GM19438 (cell line): ENCODE measurements around the gene MAPKBP1.
"Not testable (repeated sequence)": the region's sequence is repeated elsewhere in the genome, so short reads cannot be mapped to it uniquely, and the experiment has no call there.

ENCODE experiments used
- ATAC-seq: cut with Tn5 transposase; IDR thresholded peaks from one replicate; pipeline ENCODE4 v1.9.1; 2021; ENCODE audit warnings: low read depth; ENCODE audit not compliant: unreplicated experiment

Gene MAPKBP1

DNA sequence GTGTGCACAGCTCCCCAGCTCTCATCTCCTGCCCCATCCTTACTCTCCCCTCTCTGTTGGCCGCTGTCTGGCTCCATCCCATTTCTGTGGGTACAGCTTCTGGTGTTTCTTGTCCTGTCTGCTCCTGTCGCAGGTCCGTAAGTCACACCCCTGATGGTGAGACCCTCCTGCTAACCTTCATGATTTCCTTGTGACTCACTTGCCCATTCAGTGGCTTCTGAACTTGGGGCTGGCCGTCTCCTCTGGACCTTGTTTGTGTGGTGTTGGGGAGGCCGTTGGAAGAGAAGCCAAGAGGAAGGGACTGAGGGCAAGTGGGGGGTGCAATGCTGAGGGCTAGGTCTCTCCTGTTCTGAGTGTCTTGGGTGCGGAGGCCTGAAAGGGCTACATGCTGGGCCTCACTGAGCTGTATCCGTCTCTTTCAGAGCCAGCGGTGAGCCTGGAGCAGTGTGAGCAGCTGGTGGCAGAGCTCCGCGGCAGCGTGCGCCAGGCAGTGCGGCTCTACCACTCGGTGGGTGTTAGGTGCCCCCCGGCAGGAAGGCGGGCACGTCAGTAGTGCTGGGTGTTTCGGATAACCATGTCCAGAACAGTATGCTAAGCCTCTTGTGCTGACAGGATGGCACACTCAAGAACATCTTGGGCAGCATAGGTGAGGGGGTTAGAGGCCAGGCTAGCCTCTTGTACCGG lies 49.9 kb downstream of the MAPKBP1 start:
- no peak for ATAC-seq

DNA sequence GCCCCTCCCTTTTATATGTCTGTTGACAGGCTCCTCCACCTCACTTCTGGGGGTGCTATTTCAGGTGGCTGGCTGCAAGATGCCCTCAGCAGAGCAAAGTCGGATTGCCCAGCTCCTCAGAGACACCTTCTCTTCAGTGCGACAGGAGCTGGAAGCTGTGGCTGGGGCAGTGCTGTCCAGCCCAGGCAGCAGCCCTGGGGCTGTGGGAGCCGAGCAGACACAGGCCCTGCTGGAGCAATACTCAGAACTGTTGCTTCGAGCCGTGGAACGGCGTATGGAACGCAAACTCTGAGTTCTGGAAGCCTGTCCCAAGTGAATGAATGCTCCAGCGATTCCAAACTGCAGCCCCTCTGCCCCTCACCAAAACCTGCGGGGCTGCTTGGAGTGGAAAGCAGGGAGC lies 50.9 kb downstream of the MAPKBP1 start:
- no peak for ATAC-seq

DNA sequence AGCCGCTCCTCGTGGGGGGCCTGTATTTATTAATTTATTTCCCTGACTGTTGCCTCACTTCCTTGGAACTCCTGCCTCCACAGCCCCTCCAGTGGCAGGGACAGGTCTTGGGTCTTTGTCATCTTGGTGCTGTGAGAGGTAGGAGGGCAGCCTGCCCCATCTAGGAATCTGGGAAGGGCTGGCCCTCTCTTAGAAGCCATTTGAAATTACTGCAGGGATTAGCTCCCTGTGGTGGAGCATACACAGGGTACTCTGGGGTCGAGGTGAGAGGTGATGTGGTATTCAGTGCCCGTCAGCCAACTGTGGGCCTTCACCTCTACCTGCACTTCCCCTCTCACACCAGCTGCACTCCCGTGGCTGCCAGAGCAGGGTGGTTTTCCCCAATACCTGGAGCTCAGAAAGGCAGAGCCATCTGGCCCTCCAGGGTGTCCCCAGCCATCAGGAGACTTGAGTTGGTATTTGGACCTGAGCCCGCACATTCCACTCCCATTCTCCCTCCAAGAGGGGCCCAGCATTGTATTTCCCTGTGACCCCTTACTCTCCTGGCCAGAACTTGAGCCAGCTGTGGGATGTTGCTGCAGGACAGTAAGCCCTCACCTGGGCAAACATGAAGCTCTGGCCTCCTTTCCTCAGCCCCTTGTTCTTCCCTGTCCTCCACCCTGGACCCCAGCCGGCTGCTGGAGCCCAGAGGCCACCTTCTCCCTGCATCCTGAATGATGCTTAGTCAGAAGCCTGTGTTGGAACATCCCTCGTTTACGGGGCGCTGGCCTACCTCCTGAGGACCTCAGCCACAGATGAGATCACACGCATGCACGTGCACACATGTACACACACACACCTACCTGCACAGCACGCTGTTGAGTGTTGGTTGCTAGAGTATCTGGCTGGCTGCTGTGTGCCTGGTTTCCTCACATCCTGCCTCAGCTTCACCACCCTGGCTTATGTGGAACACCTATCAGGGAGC lies 51.6 kb downstream of the MAPKBP1 start:
- no peak for ATAC-seq

DNA sequence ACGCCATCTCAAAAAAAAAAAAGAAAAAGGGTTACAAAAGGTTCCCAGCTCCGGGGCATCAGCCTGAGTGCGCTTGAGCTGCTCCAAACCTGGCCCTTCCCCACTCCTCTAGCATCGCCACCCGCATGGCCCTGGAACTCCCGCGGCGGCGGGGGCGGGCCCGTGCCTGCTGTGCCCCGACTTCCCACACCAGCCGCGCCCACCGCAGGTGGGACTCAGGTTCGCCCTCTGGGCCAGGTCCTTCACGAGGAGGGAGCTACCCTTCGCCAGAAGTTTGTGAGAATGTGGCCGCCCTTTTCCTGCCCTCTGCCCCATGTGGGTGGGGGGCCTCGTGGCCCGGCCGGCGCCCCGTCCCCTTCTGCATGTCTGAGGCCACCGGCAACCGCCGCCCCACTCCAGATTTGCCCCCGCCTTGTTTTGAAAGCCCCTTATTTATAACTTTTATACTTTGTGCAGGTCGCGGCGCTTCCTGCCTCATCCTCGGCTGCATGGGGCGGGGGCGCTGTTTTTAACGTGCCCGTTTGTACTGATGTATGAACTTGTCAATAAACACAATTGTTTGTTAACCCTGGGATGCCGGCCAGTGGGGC lies 53.1 kb downstream of the MAPKBP1 start:
- no peak for ATAC-seq

DNA sequence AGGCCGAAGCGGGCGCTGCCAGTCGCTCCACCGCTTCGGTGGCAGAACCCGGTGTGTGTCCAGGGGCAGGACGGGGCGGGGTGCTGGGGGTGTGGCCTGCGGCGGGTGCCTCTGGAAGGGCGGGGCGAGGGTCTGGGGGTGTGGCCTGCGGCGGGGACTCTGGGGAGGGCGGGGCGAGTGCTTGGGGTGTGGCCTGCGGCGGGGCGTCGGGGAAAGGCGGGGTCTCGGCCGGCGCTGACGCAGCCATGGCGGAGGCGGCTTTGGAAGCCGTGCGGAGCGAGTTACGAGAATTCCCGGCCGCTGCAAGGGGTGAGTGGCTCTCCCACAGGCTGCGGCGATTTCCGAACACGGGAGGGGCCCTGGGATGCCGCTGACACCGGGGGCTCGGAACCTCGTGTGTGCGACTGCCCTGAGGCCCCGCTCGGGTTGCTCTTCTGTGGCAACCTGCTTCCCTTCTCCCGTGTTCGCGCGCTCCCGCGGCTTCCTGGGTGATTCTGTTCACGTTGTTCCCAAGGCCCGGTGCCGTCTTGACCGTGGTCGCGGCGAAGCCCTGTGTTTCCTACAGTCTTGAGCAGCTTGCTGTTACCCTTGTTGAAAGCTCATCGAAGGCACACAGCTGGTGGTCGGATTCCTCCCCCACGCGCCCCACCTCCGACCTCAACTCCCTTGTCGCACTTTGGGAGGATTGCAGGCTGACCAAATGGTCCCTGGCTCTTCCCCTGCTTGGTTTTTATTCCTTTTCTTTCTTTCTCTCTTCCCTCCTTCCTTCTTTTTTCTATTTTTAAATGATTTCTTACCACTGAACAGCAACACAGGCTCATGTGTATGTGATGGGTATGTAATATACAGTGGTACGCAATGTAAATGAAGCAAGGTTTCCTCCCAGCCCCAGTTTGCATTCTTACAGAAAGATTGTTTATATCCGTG lies 53.9 kb downstream of the MAPKBP1 start, which contains the start of gene JMJD7:
Gene JMJD7, plus strand, starts transcription at position 213 of the 927 bp plus-strand sequence. Its CDS starts 33 bp downstream, at position 246.
- ATAC-seq = peak; percentile 66

DNA sequence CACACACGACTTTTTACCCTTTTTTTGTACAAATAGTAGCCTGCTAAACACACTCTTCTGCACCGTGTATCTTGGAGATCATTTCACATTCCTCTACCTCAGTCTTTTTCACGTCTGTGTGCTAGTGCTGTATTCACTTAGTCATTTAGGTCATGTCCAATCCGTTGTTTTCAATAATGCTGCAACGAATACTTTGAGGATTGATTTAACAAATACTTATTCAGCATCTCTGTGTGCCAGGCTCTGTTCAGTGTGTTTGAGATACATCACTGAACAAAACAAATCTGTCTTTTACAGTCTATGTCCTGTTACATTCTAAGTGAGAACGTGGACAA lies 54.5 kb downstream of the MAPKBP1 start:
- no peak for ATAC-seq

DNA sequence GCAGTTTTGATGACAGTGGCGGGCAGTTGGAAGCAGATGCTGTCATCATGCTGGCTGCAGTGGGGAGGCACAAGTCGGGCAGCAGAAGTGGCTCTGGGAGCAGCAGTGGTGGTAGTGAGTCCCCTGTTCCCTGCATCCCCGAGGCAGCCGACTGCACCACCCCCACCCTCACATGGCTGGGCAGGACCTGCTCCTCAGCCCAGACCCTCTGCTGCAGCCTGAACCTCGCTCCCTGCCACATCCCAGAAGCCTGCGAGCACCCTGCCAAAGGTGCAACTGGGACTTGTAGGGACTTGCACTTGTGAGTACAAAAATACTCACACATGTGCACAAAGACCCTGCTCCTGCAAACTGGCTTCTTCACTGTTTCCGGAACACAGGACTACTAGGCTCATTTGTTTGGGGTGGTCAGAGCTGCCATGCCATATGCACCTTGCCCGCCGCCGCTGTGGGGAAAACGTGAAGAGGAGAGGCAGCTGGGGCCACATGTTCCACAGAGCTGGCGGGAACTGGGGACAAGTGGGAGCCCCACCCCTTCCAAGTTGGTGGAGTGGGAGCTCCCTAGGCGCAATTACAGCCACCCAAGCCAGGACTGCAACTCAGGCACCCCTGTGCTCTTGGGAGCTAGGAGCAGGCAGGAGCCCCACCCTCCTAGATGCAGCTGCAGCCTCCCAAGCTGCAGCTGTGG lies 55.8 kb downstream of the MAPKBP1 start:
- ATAC-seq = no peak

DNA sequence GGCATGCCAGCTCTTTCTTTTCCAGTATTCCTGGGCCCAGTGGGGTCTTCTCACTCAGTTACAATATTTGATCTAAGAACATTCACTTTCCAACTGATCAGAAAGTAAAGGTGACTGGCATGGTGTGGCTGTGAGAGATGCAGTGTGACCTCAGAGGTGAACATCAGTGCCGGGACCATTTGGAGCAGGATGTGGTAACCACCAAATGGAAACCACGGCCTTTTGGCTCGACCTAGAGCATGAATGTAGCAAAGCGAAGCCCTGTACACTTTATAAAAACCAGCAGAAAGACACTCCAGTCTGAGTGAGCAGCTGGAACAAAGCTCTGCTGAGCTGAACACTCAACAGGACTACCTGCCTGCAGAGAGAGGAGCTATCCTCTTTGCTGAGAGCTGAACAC lies 57.0 kb downstream of the MAPKBP1 start:
- not testable (repeated sequence) for ATAC-seq

DNA sequence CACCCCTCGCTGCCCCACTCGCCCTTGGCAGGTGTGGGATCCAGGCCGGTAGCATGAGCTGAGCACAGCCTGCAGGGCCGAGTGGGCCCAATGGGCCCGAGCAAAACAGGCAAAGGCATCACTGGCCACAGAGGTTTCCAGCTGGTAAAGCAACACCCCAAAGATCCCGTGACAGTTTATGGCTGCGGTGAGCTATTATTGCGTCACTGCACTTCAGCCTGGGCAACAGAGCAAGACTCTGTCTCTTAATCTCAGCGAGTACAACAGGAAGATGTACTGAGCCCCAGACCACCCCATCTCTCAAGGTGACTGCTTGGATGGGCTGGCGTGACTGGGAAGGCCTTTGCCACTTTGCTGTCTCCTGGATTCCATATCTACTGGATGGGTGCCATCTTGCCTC lies 57.9 kb downstream of the MAPKBP1 start:
- ATAC-seq = no peak

DNA sequence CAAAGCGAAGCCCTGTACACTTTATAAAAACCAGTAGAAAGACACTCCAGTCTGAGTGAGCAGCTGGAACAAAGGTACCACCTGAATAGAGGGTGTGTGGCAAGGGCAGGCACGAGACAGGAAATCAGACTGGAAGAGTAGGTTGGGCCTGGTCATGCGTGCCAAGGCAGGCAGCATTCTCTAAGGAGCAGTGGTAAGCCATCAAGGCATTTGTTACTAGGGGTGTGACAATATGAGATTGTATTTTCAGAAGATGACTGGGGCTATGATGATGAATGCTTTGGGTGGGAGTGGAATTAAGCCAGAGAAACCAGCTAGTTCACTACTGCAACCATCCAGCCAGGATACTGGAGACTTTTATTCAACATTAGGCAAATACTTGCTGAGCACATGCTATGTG lies 58.6 kb downstream of the MAPKBP1 start:
- no peak for ATAC-seq

DNA sequence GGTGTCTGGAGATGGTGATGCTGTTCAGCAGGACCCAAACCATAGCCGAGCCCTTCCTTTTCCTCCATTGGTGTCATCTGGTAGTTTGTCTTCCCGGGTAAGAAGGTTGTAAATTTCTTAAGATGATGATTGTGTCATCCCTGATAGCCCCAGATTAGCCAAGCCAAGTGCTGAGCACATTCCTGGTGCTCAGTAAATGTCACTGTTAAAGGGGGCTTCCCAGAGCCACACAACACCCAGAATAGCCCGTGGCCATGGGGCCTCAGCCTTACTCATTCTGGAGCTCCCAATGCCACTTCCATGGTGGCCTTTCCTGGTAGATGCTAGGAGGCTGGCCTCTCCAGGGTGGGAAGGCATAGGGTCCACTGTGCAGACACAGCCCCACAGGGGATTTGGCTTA lies 59.8 kb downstream of the MAPKBP1 start:
- ATAC-seq = no peak

DNA sequence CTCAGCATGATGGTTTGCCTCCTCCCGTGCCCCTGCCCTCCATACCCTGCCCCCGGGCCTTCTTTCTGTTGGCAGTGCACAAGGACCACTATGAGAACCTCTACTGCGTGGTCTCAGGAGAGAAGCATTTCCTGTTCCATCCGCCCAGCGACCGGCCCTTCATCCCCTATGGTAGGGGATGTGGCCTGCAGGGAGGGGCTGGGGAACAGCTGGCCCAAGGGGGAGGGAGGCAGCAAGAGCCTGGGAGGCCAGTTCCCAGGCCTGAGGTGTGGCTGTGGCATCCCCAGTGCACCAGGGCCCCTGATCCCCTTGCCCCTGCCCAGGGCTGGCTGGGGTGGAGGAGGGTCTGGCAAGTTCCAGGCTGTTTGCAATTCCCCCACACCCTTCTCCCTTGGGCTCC lies 61.8 kb downstream of the MAPKBP1 start:
- no peak for ATAC-seq

DNA sequence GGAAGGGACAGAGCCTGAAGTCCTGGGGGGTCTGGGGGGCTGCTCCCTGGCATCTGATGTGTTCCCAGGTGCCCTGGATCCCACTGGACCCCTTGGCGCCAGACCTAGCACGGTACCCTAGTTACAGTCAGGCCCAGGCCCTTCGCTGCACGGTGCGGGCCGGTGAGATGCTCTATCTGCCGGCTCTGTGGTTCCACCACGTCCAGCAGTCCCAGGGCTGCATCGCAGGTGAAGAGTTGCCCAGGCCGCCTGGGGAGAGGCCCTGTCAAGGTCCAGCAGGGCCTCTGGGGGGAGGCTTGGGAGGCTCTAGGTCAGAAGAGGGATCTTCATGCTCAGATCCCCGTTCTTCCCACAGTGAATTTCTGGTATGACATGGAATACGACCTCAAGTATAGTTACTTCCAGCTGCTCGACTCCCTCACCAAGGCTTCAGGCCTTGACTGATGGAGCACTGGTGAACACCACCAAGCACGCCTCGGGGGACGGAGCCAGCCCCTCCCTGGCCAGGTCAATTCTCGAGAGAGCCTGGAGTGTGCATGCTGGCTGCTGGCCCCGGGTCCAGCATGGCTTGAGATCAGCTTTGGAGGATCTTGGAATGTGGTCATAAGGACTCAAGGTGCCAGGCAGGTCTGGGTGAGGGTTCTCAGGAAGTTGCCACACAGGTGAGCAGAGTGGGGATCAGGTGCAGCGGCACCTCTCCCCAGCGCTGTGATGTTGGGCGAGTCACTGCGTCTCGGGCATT lies 62.6 kb downstream of the MAPKBP1 start:
- no peak for ATAC-seq

DNA sequence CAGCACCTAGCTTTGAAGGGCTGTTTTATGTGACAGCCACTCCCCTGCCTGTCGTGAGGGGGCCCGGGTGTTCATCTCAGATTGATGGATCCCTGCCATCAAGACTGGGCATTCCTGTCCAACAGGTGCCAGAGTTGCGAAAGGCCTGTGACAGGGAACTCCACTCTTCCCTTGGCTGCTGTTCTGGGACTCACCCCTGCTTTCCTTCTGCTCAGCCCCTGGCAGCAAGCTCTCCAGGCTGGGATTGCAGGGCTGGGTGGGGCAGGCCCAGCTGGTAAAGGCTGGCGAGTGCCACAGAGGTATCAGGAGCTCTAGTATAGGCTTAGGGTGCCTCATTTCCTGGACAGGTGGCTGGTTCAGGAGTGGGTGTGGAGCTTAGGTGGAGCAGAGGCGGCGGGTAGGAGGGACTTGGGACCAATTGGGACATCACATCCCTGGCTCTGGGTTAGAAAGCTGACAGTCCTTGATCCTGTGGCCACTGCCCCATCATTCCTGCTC lies 64.2 kb downstream of the MAPKBP1 start, which contains the start of gene PLA2G4B:
Gene PLA2G4B, plus strand, starts transcription at position 448 of the 498 bp plus-strand sequence. CDS start 67 bp downstream, outside the sequence.
- no peak for ATAC-seq

DNA sequence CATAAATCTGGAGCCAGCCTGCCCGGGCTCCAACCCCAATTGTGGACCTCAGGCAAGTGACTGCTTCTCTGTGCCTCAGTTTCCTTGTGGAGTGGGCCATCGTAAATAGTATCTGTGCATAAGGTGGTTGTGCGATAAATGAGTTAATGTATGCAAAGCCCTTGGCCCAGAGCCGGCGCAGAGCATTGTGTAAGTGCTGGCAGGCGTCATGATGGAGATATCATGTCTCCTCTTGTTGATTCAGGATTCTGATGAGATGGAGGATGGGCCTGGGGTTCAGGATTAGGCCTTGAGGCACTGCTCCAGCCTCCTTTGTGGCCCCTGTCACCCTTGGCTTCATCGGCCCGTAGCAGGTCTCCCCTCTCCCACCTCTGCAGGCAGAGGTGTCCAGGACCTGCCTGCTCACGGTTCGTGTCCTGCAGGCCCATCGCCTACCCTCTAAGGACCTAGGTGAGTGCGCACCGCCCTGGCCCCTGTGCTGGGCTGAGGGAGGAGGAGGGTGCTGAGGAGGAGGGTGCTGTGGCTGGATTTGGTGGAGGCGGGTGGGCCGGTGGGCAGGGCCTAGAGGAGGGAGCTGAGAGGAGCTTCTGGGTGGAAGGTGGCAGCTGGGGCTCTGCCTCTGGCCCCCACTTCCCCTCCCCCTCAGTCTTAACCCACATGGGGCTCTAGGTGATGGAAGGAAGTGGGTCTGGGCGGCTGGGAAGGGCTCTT lies 65.7 kb downstream of the MAPKBP1 start:
- ATAC-seq = no peak

DNA sequence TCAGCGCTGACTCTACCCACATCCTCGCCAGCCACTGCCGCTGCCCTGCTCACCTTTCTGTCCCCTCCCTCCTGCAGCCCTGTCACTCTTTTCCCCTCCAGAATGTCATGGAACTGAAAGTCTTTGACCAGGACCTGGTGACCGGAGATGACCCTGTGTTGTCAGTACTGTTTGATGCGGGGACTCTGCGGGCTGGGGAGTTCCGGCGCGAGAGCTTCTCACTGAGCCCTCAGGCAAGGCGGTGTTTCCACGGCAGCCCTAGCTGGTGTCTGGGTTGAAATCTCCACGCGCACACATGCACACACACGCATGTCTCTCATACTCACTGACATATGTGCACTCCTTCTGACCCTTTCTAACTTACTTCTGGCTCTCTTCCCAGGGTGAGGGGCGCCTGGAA lies 66.4 kb downstream of the MAPKBP1 start:
- ATAC-seq = no peak

DNA sequence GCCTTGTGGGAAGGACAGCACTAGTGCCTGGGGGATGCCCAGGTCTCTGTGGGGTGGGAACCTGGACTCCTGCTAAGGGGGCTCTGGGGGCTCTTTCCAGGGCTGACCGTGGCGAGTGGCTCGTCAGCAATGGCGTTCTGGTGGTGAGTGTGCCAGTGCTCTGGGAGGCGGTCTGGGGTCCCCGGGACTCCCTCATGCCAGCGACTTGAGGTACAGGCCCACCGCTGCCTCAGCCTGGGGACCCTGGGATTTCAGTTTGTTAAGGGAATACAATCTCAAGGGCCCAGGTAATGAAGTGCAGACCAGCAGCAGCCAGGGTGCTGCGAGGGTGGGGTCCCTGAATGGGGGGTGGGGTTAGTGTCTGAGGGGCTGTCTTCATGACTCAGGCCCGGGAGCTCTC lies 66.8 kb downstream of the MAPKBP1 start:
- no peak for ATAC-seq

DNA sequence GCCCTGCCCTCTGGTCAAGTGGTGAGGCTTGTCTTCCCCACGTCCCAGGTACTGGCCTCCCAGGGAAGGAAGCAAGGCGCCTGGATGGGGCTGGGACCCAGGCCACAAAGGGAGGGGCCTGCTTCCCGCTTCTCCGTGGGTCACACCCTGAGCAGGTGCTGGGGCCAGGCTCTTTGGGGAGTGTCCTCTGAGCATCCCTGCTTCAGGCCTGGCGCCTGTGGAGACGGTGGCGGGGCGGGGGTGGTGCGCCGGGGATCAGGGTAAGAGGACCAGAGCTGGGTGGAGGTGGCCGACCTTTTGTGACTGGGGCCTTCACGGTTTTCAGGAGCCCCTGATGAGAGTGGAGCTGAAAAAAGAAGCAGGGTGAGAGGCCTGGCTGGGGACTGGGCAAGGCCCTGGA lies 67.9 kb downstream of the MAPKBP1 start:
- ATAC-seq = no peak
